K562 (cell line): ENCODE data around the gene IDH2. TPM values are rescaled to one million over a fixed set of nuclear protein-coding genes. Genes with fewer than 3 reads are reported as not detected.

Source experiments
- AFF1 ChIP-seq, 2 experiments: fragments of 450-650 bp; IDR thresholded peaks; 2 replicates each; pipeline ENCODE4 v1.6.1; 2018; ENCODE audit warnings: mild to moderate bottlenecking in 2 of 2, low read depth in 1 of 2; ENCODE audit not compliant: partially characterized antibody in 2 of 2
- ARID3A ChIP-seq: IDR thresholded peaks from 2 replicates; pipeline ENCODE4 v1.6.1; 2012; ENCODE audit warnings: low read depth, low read length, improper control_type of control experiment, borderline replicate concordance
- BDP1 ChIP-seq: IDR thresholded peaks from 3 replicates; pipeline ENCODE4 v1.6.1; 2011; ENCODE audit not compliant: insufficient read length, insufficient read depth
- BRF1 ChIP-seq: IDR thresholded peaks from 3 replicates; pipeline ENCODE4 v1.6.1; 2011; ENCODE audit warnings: borderline replicate concordance, mild to moderate bottlenecking; ENCODE audit not compliant: insufficient read length; ENCODE audit errors: extremely low read depth
- CBX3 ChIP-seq, 2 experiments: IDR thresholded peaks; 1 replicate in 1 of 2; 2 replicates in 1 of 2; pipeline ENCODE4 v1.6.1; 2012; ENCODE audit warnings: inconsistent platforms in 2 of 2, low read length in 2 of 2, borderline replicate concordance in 1 of 2, control low read depth in 1 of 2
- ELF4 ChIP-seq: fragments of 450-650 bp; formaldehyde crosslinking; IDR thresholded peaks from 2 replicates; pipeline ENCODE4 v1.4.0; 2022; ENCODE audit warnings: missing genetic modification characterization
- EP400 ChIP-seq: fragments of 450-650 bp; IDR thresholded peaks from 2 replicates; pipeline ENCODE4 v1.6.1; 2017; ENCODE audit warnings: antibody characterized with exemption, mild to moderate bottlenecking, moderate library complexity
- ETV1 ChIP-seq: fragments of 450-650 bp; conservative IDR thresholded peaks from 2 replicates; pipeline ENCODE4 v1.6.1; 2016; ENCODE audit warnings: missing genetic modification characterization, control low read depth, low read depth, missing compliant biosample characterization
- NCOA1 ChIP-seq: fragments of 450-650 bp; IDR thresholded peaks from 2 replicates; pipeline ENCODE4 v1.6.1; 2016; ENCODE audit warnings: low read depth
- SMARCC2 ChIP-seq: fragments of 450-650 bp; IDR thresholded peaks from 2 replicates; pipeline ENCODE4 v1.6.1; 2017; ENCODE audit warnings: antibody characterized with exemption, moderate library complexity, mild to moderate bottlenecking, low read depth
- VEZF1 ChIP-seq: fragments of 200-800 bp; sonication (Bioruptor generic); IDR thresholded peaks from 2 replicates; pipeline ENCODE4 v1.6.1; 2017; ENCODE audit warnings: missing genetic modification characterization, missing compliant biosample characterization
- ZNF584 ChIP-seq: fragments of 200-800 bp; sonication (Bioruptor generic); IDR thresholded peaks from 2 replicates; pipeline ENCODE4 v1.6.1; 2016; ENCODE audit warnings: low read depth, mild to moderate bottlenecking, missing genetic modification characterization, missing compliant biosample characterization
- ZNF609 ChIP-seq: sonication (generic); formaldehyde crosslinking; IDR thresholded peaks from 2 replicates; pipeline ENCODE4 v1.8.1; 2023; ENCODE audit warnings: missing genetic modification reagents, mild to moderate bottlenecking, borderline replicate concordance
- polyA plus RNA-seq, 8 experiments: library from polyadenylated mRNA; depleted of rRNA in 4 of 8; stranded (reverse) in 5 of 8; unstranded in 3 of 8; fragments of >200 nt; fragmentation: Nextera tagmentation in 2 of 8; fragmentation: Illumina TruSeq in 1 of 8; extraction: Ambion mirVana in 2 of 8; extraction: Trizol in 1 of 8; gene quantifications; 2 replicates each; pipeline versions ENCODE4 v1.2.1 to v1.2.3, GENCODE V29; 2011 to 2014; ENCODE audit warnings: inconsistent platforms in 1 of 8, missing spikeins in 1 of 8
- total RNA-seq, 7 experiments: library from RNA; depleted of rRNA in 6 of 7; stranded (reverse); fragments of >200 nt in 6 of 7; fragmentation: Illumina TruSeq in 2 of 7; extraction: Trizol in 2 of 7; gene quantifications; 2 replicates each; pipeline versions ENCODE4 v1.2.1 to v1.2.3, GENCODE V29; 2011 to 2021; ENCODE audit warnings: low replicate concordance in 1 of 7

The IDH2 gene
- total and polyA plus RNA-seq, 9 of the 15 experiments (the other 6 are each of a cell fraction or from before 2014, with no cell fraction given) = 0.70 to 99.9 (median 59.2) TPM

- TF ChIP-seq SMARCC2 = no peak
- TF ChIP-seq BDP1 = no peak
- 0 out of 3 replicates have a peak, but pooled peaks of 1 of the 2 experiments have one; percentile 16 for TF ChIP-seq CBX3 (IDR thresholded peaks at IDR 0.05; ENCODE audit: borderline replicate concordance in 1 of 2, low read length in 2 of 2)
- peak; percentile 76 for TF ChIP-seq VEZF1 (CRISPR knock-in tag)
- TF ChIP-seq ETV1 = no peak; the same call in 1 of the 2 replicates
- no peak for TF ChIP-seq BRF1
- no peak for TF ChIP-seq AFF1 (IDR thresholded peaks at IDR 0.05; ENCODE audit: low read depth in 1 of 2, partially characterized antibody in 2 of 2)
- TF ChIP-seq NCOA1 = 0 out of 2 replicates have a peak, but pooled peaks have one; percentile 25
- no peak for TF ChIP-seq ZNF609 (CRISPR knock-in tag)
- TF ChIP-seq EP400 = no peak
- TF ChIP-seq ZNF584 (CRISPR knock-in tag) = no peak
- 0 out of 2 replicates have a peak, but pooled peaks have one; percentile 28 for TF ChIP-seq ELF4 (CRISPR knock-in tag)
- TF ChIP-seq ARID3A = no peak
Observed at GRCh38 chr15:90059208-90059985, 42.9 kb downstream of the IDH2 start (continued).
